Stomach (tissue), 9 donors: ENCODE results near the gene CECR2. TPM values are rescaled to one million over a fixed set of nuclear protein-coding genes. Genes with fewer than 3 reads are reported as not detected.

ENCODE experiments used
- DNase-seq, 2 donors: peaks; one replicate each; pipeline versions ENCODE4 v3.0.0 to v3.0.0-alpha.2; 2013 to 2019
- H3K27ac ChIP-seq, 5 donors: fragments of 200-600 bp in 4 of 5; sonication (generic) in 4 of 5; one replicate each; pipeline ENCODE4 v1.5.1; 2013 to 2019; ENCODE audit warnings: mild to moderate bottlenecking in 1 of 5, moderate library complexity in 1 of 5
- H3K27me3 ChIP-seq, 3 donors: fragments of 200-600 bp; sonication (generic); one replicate each; pipeline ENCODE4 v1.5.1; 2017 to 2019; ENCODE audit warnings: mixed run types in 1 of 3
- H3K36me3 ChIP-seq, 4 donors: fragments of 200-600 bp; sonication (generic); 1 replicate in 3 of 4; 2 replicates in 1 of 4; pipeline ENCODE4 v1.5.1; 2016 to 2019
- H3K4me1 ChIP-seq, 4 donors: fragments of 200-600 bp; sonication (generic); one replicate each; pipeline ENCODE4 v1.5.1; 2016 to 2019
- H3K4me3 ChIP-seq, 4 donors: fragments of 200-600 bp; sonication (generic) in 3 of 4; one replicate each; pipeline ENCODE4 v1.5.1; 2016 to 2019; ENCODE audit warnings: mild to moderate bottlenecking in 1 of 4
- H3K9me3 ChIP-seq, 4 donors: fragments of 200-600 bp; sonication (generic); one replicate each; pipeline ENCODE4 v1.5.1; 2016 to 2019
- CTCF ChIP-seq, 7 experiments: fragments of 450-650 bp in 4 of 7; fragments of 200-600 bp in 3 of 7; sonication (generic) in 3 of 7; IDR thresholded peaks; one replicate each; pipeline ENCODE4 v1.5.1; 2016 to 2019; ENCODE audit warnings: antibody characterized with exemption in 7 of 7, control low read depth in 2 of 7, mild to moderate bottlenecking in 1 of 7
- EP300 ChIP-seq: sonication (generic); formaldehyde crosslinking; IDR thresholded peaks from one replicate; pipeline ENCODE4 v1.6.1; 2017; ENCODE audit warnings: antibody characterized with exemption
- POLR2A ChIP-seq, 4 donors: fragments of 450-650 bp; IDR thresholded peaks; one replicate each; pipeline ENCODE4 v1.6.1; 2016; ENCODE audit warnings: antibody characterized with exemption in 4 of 4, control low read depth in 2 of 4, mild to moderate bottlenecking in 1 of 4, moderate library complexity in 1 of 4
- POLR2AphosphoS5 ChIP-seq, 3 donors: sonication (generic); formaldehyde crosslinking; IDR thresholded peaks; one replicate each; pipeline ENCODE4 v1.6.1; 2016; ENCODE audit warnings: antibody characterized with exemption in 3 of 3
- WGBS, 5 donors: extraction: QIAGEN DNeasy Blood & Tissue Kit in 3 of 5; methylation state at CpG; one replicate each; pipeline versions ENCODE4 v1.1.5 to v1.1.7; 2013 to 2018; 5-methylcytosine and 5-hydroxymethylcytosine counted together
- intact Hi-C: fragments of 100-400 bp; cut with DNase I; formaldehyde crosslinking; loops from one replicate; pipeline ENCODE4 v1.15.1; 2023; ENCODE audit warnings: low total_unique reads
- polyA plus RNA-seq, 3 donors: library from polyadenylated mRNA; stranded (reverse); fragments of 200-250 nt; gene quantifications; one replicate each; pipeline ENCODE4 v1.2.3, GENCODE V29; 2013
- total RNA-seq, 5 donors: library from RNA; depleted of rRNA; stranded (reverse); fragments of >200 nt; gene quantifications; one replicate each; pipeline versions ENCODE4 v1.1.0 to v1.2.3, GENCODE V29; 2014 to 2016
- donor health status: healthy with polysubstance abuse.
- donor health status: Bipolar disorder and iron deficiency.
- donor health status: healthy.

Gene CECR2
- total and polyA plus RNA-seq, 8 donors = 0.13 to 3.1 (median 0.44) TPM; not detected in 1

GRCh38 chr22:17471886-17472535 is 102.8 kb downstream of the CECR2 start:
- H3K4me3 ChIP-seq = no peak overlapping the region
- H3K27me3 ChIP-seq = peaks cover 0 to 46% (median 5%) of the 10 kb centered on the region in 3 donors
- H3K27ac ChIP-seq = no peak overlapping the region
- intact Hi-C loops = no loop called here
- DNase-seq = peak in 1 of 2 donors; percentile 15
- H3K9me3 ChIP-seq = no peaks in the 10 kb centered on the region
- WGBS, 5 donors = 56 to 70% (median 63%) methylated on average over 6 of the region's 6 CpGs
- H3K4me1 ChIP-seq = peaks cover 0 to 6% (median 0%) of the 10 kb centered on the region in 4 donors
- no peaks in the 10 kb centered on the region for H3K36me3 ChIP-seq
- TF ChIP-seq CTCF (IDR thresholded peaks at IDR 0.05) (no peak), POLR2A (IDR thresholded peaks at IDR 0.05) (no peak), EP300 (no peak), POLR2AphosphoS5 (IDR thresholded peaks at IDR 0.05) (no peak)

GRCh38 chr22:17472932-17473331 is 103.7 kb downstream of the CECR2 start:
- Histone ChIP-seq H3K4me1 (peaks cover 0 to 10% (median 0%) of the 10 kb centered on the region in 4 donors), H3K4me3 (no peak overlapping the region), H3K36me3 (no peaks in the 10 kb centered on the region), H3K27ac (no peak overlapping the region), H3K27me3 (peaks cover 0 to 46% (median 5%) of the 10 kb centered on the region in 3 donors), H3K9me3 (no peaks in the 10 kb centered on the region)
- intact Hi-C loops = no loop called here
- 45 to 62% (median 51%) methylated on average over 5 of the region's 5 CpGs for WGBS, 5 donors
- peak in 1 of 2 donors; percentile 39 for DNase-seq
- TF ChIP-seq CTCF (IDR thresholded peaks at IDR 0.05) = no peak
- TF ChIP-seq POLR2A (IDR thresholded peaks at IDR 0.05) = no peak
- TF ChIP-seq POLR2AphosphoS5 (IDR thresholded peaks at IDR 0.05) = no peak
- TF ChIP-seq EP300 = no peak

- Histone ChIP-seq H3K36me3 (no peaks in the 10 kb centered on the region), H3K4me1 (peaks cover 0 to 10% (median 0%) of the 10 kb centered on the region in 4 donors), H3K4me3 (no peak overlapping the region), H3K27me3 (peaks cover 0 to 48% (median 5%) of the 10 kb centered on the region in 3 donors), H3K27ac (no peak overlapping the region), H3K9me3 (no peaks in the 10 kb centered on the region)
- 78 to 84% (median 81%) methylated on average over 12 of the region's 12 CpGs for WGBS, 5 donors
- TF ChIP-seq EP300 (no peak), POLR2AphosphoS5 (IDR thresholded peaks at IDR 0.05) (no peak), POLR2A (IDR thresholded peaks at IDR 0.05) (no peak), CTCF (IDR thresholded peaks at IDR 0.05) (no peak)
- intact Hi-C loops = no loop called here
- no peak for DNase-seq
Observed at GRCh38 chr22:17475318-17476230, 106.3 kb downstream of the CECR2 start.

- TF ChIP-seq POLR2A (IDR thresholded peaks at IDR 0.05) (no peak), CTCF (IDR thresholded peaks at IDR 0.05) (no peak), POLR2AphosphoS5 (IDR thresholded peaks at IDR 0.05) (no peak), EP300 (no peak)
- H3K27me3 ChIP-seq = peaks cover 0 to 45% (median 5%) of the 10 kb centered on the region in 3 donors
- H3K4me3 ChIP-seq = peak overlapping the region in 1 of 4 donors; percentile 1
- H3K36me3 ChIP-seq = no peaks in the 10 kb centered on the region
- H3K4me1 ChIP-seq = peaks cover 0 to 10% (median 0%) of the 10 kb centered on the region in 4 donors
- no peak for DNase-seq
- WGBS, 5 donors = 62 to 76% (median 70%) methylated on average over 5 of the region's 5 CpGs
- H3K9me3 ChIP-seq = no peaks in the 10 kb centered on the region
- peak overlapping the region in 1 of 5 donors; percentile 13 for H3K27ac ChIP-seq
- intact Hi-C loops = no loop called here
Observed at GRCh38 chr22:17476838-17477237, 107.6 kb downstream of the CECR2 start.
